RPMI7951 (cell line): ENCODE data around the gene MFSD1. TPM values are rescaled to one million over a fixed set of nuclear protein-coding genes. Genes with fewer than 3 reads are reported as not detected.
A peak's percentile ranks its signal among the peaks of the same experiment; 100 is the strongest.
"Not testable (repeated sequence)": the region's sequence is repeated elsewhere in the genome, so short reads cannot be mapped to it uniquely, and the experiment has no call there.

Experiments
- DNase-seq: peaks from one replicate; pipeline ENCODE4 v3.0.0-alpha.2; 2012; ENCODE audit warnings: low read depth
- total RNA-seq: library from RNA; depleted of rRNA; stranded (reverse); fragments of >200 nt; shearing (Covaris generic); gene quantifications from 2 replicates; pipeline ENCODE4 v1.2.3, GENCODE V29; 2014

The MFSD1 gene
- total RNA-seq, 1 experiment from 2014 or later, result 105 TPM

DNA sequence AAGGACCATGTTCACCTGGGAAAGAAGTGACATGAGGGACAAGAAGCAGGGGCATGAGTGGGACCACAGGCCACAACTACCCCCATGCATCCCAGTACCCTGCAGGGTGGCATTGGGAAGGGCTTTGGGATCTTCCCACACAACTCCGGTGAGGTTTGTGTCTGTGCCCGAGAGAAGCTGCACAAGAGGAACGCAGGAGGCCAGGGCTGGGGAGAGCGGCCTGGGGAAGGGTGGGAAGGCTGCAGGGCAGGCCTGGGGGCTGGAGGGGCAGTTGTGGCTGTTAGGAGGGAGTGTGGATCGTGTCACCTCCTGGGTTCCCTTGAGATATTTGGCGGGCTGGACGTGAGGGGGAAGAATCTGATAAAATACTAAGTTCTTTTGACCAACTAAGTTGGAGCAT is 25.3 kb upstream of the MFSD1 start:
- DNase-seq, result no peak

DNA sequence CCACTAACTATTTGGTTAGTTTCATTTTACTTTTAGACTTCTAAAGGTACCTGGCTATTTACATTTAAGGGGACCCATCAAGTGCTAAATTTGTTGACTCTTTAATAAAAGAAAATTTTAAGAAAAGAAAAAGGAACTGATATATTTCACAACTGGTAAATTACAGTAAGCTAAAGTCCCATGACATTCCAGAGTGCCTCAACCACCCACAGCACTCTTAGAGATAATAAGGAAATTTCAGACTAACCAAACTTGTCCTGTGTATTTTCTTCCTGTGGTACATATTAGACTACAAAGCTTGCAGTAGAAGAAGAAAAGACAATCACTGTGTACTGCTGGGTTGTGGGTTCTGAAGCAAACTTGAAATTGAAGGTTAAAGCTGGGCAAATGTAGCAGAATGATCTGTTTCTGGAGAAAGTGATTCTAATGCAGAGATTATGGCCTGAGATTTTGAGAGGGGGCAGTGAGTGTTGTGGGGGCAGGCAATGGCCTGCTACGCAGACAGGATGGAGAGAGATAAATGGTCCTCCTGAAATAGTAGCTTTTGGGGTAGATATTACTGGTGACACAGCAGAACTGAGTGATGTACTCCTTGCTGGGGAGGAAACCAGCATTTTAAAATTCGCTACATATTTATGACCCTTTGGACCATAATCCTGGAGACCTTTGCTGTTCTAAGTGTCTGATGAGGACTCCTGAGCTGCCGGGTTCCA is 24.5 kb upstream of the MFSD1 start:
- no peak for DNase-seq

DNA sequence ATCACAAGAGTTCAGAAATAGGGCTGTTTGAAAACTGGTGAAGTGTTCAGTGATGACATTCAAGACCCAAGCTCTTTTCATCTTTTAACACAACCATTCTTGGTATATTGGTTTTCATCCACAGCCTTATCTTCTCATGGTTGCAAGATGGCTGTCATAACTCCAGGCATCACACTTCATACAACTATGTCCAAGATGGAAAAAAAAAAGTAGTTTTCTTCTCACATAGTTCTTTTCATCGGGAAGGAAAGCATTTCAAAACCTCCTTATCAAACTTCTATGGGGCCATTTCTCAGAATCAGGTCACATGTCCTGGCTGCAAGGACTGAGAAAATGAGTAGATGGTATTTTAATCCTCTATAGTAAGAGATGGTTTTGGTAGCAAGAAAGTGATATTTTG is 21.1 kb upstream of the MFSD1 start:
- DNase-seq, result no peak

DNA sequence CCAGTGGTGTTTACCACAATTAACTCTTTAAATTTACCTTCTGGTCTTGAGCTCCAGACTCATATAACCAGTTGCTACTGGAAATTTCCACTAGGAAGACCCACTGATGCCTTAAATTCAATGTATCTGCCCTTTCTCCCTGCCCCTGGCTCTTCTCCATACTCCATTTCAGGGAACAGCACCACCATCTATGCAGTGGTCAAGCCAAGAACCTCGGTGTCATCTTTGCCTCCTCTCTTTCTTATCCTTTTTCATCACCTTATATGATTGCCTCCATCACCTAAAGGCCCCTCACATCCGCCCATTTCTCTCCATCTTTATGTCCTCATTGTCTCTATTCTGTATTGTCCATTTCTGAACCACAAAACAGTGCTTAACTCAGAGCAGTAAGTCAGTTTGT is 20.7 kb upstream of the MFSD1 start:
- no peak for DNase-seq

DNA sequence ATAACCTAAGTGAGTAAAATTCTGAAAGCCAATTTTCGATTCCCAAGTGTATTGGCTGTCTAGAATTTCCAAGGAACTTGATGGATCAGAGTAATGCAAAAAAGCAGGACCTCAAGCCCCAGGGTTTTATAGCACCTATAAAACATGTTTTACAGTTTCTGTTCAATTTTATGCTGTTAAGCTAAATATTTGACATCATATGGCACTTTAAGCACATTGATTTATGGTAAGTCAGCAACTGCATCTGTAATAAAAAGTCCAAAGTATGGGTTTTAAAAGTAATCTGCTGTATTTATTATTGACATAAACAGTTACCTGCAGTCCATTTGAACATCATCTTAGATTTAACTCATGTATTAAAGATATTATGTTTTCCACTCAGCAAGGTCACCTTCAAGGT is 20.0 kb upstream of the MFSD1 start:
- no peak for DNase-seq

DNA sequence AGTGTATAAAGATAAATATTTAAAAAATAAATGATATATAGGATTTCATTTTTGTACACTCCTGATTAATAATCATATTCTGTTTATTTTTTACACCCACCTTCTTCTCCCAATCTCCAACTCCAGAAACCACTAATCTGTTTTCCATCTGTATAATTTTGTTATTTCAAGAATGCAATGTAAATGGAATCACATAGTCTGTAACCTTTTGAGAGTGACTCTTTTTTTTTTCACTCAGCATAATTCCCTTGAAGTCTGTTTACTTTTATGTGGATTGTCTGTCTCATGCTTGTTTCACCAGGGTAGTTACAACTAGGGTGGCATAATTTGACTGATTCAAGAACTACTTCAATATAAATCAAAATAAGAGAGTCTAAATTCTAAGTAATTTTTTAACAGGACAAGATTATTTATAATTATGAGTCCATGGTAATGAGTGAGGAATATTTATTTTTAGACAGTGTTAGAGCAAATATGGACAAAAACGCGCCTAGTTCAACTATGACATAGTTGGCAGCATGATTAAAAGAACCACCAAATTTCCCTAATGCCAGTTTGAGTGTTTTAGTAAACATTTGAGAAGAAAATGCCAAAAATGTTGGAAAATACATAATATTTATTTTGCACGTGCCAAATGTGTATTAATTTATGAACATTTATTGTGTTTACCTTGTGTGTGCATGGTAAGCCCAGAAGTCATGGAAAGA is 19.4 kb upstream of the MFSD1 start:
- DNase-seq, result no peak

DNA sequence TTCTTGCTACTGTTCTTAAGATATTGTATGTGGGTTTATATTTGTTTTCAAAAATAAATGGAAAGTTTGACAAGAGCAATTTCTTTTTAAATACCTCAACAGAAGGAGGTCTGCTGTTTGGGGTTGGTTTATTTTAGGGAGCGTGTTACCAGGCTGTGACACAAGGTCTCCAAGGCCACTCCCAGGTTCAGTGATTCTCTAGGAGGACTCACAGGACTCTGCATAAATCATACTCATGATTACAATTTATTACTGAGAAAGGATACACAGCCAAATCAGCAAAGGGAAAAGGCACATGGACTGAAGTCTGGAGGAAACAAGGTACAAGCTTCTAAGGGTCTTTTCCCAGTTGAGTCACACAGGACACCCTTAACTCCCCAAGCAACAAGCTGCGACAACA is 18.8 kb upstream of the MFSD1 start:
- no peak for DNase-seq

DNA sequence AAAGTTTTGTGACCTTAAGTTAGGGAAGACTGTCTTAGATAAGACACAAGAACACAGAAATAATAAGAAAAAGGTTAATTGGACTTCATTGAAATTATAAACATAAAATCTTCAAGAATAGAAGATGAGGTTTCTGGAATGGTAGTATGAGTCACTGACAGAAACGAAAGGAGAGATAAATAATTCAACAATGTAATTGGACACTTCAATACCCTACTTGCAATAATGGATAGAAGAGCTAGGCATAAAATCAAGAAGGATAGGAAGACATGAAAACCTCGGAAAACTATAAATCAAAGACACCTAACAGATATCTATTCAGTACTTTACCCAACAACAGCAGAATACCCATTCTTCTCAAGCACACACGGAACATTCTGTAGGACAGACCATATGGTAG is 15.9 kb upstream of the MFSD1 start:
- DNase-seq, result no peak

DNA sequence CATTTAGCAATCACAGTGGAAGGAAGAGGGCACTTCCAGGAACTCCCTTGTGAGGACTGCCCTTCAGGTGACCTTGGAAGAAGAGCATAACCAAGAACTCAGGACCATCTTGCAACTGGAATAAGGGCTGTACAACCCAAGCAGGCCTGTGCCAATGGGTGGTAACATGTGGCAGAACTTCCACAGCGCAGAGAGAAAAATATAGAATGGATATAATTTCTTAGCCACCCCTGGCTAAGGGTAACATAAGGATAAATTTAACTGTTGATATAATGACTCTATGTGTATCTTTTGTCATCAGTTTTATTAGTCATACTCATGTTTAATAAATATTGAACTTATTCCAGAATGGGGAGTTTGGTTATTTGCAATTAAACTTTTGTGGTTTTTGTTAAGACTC is 13.4 kb upstream of the MFSD1 start:
- DNase-seq, result no peak

DNA sequence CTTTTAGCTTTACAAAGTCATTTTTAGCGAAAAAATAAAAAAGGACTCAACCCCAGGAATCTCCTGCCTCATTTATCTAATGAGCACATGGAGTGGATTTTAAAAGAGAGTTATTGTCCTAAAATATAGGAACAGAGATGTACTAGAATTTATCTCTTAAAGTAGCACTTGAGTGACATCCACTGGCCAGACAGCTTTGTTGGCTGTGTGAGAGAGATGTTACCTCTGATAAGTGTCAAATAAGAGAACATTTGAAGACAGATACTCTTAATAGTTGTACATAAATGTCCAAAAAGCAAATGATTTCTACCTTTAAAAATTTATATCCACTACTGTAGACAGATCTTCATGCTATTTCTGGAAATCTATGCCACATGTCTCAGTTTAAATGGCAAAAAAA is 12.3 kb upstream of the MFSD1 start:
- DNase-seq, result peak; percentile 72

DNA sequence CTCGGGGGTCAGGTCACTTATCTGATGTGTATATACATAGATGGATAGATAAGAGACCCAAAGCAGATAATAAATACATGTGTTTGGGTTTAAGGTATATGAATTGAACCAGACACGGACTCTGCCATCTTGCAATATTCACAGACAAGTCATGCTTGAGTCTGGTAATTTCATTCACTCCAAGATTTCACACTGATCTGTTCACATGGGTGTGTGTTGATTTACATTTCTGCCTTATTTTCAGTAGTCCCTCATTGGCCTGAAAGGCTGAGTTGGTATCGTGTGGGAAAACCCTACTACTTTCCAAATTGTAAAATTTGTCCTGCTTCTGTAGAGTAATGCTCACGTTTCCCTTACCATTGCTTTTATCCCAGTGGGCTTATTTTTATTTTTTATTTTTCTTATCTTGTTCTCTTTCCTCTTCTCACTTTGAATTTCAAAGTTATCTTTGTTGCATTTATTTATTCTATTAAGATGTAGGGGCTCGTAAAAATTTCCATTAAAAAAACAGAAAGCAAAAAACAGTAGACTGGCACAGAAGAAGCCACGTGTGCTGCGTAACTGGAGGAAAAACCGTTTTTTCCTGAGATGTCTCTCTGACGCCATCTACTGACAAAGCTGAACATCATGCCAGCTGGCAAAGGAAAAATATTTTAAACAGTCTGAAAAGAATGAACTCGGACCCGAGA is 10.8 kb upstream of the MFSD1 start:
- peak; percentile 75 for DNase-seq

DNA sequence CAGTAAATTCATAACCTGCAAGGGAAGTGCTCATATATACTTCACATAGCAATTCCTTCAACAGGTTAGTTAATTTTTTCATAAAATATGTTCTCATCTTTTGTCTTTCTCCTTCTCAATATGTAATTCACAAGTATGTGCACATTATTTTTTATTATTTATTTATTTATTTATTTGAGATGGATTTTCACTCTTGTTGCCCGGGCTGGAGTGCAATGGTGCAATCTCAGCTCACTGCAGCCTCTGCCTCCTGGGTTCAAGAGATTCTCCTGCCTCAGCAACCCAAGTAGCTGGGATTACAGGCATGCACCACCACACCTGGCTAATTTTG is 10.3 kb upstream of the MFSD1 start:
- not testable (repeated sequence) for DNase-seq

DNA sequence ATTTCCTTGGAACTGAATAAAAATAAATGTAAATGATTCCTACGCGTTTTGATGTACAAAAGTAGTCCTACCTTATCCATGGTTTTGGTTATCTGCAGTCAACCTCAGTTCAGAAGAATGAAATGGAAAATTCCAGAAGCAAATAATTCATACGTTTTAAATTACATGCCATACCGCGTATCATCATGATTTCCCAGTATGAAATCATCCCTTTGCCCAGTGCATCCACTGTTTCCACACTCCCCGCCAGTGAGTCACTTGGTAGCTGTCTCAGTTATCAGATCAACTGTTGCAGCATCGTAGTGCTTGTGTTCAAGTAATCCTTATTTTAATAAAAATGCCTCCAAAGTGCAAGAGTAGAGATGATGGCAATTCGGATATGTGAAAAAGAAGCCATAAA is 9.1 kb upstream of the MFSD1 start:
- peak; percentile 85 for DNase-seq

DNA sequence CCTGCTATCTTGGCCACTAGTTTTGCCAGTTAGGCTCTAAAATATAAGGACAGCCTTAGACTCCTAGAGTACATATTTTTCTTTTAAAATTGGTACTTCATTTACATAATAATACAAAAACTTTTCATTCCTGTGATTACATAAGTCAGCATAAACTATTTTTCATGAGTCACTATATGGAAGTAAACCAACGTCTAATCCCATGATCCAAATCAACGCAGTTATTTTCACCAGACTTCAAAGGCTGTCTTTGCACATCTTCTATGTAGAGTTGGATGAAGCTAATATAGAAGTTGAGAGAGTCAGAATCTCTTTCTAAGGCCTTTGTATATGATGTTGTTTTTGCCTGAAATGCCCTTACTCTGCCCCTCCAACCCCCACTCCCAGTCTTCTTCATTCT is 7.6 kb upstream of the MFSD1 start:
- DNase-seq, result no peak

DNA sequence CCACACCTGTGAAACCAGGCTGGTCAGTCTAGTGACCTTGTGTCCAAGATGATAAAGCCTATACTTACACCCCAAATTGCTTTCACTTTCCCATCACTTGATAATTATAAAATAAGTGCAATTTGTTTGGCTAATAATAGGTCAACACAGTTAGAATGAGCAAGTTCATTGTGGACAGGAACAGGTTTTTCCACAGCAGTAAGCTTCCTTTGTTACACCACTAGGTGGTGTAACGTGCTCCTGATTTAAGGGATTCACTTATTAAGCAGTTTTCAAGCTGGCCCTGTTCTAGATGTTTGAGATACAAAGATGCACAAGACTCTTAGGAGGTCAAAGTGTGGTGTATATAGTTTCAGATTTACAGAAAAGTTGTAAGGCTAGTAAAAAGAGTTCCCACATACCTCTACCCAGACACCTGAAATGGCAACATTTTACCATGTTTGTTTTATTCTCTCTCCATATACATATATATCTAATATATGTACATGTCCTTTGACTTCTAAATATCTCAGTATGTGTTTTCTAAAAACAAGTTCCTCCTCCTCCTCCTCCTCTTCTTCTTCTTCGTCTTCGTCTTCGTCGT is 6.8 kb upstream of the MFSD1 start:
- peak; percentile 64 for DNase-seq

DNA sequence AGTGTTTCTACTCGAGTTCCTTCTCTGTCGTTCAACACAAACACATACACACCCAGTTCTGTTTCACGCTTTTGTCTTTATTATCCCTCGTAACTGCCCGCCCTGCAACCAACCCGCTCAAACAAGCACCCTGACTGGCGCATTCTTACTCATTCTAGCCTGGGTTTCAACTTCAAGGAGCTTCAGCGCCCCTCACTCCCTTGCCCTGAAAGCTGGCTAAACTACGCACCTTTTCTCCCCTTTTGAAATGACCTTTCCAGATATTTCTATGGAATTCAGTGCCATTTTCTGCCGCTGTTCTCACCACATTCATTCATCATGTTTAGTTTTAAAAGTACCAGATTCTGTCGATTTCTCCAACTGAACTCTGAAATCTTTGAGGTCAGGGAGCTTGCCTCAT is 653 bp upstream of the MFSD1 start:
- DNase-seq, result peak; percentile 19

DNA sequence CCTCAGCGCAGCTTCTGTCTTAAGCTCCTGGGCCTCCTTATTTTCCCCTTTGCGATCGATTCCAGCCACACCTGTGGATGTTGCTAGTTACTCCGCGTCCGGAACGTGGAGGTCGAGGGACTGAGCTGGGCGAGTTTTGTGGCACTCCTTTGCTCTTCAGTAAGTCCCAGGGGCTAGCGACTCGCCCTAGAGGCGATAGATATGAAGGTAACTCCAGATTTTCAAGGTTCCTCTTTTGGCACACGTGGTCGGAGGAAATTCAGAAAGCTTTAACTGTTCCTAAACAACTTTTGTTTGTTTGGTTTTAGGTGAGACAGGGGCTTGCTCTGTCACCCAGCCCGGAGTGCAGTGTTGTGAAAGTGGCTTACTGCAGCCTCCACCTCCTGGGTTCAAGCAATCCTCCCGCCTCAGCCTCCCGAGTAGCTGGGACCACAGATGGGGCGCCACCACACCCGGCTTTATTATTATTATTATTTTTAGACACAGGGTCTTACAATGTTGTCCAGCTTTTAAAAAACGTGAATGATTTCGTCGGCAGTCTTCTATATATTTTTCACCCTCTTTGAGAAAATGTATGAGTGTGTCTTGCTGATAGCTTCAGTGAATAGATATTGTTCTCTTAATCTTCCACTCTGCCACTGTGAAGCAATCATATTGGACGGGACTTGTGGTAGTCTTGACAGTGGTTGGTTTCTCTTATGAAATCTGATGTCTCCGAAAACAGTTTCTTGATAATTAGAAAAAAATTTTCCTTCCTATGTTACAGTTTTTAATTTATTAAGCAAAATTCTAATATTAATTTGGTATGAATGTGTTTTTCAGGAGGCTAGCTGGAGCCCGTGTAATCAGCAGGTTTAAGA is 785 bp downstream of the MFSD1 start:
- DNase-seq, result no peak

DNA sequence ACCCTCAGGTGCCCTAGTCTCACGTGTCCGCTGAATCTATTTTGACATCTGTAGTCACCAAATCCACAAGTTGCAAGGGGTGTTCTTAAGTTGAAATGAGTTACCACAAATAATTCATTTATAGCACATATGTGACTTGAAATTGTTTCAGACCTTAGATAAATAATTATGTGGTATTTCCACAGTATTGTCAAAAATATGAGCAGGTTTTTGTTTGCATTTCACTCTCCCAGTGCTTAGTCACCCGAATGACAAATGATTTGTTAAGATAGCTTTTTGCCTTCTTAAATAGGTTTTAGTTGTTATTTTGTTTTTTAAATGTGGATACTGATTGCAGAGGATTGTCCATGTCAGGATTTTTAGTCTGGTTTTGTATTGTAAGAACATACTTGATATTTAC is 2.6 kb downstream of the MFSD1 start:
- no peak for DNase-seq

DNA sequence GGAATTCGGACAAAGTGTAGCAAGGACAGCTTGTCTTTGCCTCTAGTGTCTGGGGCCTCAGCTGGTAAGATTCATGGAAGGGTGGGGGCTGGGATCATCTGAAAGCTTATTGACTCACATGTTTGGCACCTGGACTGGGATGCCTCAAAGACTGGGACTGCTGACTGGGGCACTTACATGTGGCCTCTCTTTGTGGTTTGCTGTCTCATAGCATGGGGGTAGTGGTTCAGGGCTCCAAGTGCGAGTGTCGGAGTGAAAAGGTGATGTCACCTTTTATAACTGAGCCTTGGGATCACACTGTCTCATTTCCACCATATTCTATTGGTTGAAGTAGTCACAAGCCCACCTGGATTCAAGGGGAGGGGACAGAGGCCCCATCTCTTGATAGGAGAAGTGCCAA is 6.8 kb downstream of the MFSD1 start:
- peak; percentile 97 for DNase-seq

DNA sequence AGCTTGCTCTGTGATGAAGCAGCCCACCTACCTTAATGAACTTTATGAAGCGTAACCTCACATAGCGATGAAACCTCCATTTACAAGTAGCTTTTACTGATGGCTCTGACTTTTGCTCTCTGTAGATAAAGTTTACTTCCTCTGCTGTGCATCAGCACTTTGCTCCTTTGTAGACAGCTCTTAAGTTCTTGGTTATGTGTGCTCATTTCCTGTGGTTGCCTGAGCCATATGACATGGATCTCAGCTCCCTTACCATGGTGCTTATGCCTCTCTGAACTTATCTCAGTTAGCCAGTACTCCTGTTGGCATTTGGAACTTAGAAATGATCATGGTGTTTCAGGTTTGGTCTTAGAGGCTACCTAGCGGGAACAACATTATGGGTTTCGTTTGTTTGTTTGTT is 7.8 kb downstream of the MFSD1 start:
- peak; percentile 30 for DNase-seq

DNA sequence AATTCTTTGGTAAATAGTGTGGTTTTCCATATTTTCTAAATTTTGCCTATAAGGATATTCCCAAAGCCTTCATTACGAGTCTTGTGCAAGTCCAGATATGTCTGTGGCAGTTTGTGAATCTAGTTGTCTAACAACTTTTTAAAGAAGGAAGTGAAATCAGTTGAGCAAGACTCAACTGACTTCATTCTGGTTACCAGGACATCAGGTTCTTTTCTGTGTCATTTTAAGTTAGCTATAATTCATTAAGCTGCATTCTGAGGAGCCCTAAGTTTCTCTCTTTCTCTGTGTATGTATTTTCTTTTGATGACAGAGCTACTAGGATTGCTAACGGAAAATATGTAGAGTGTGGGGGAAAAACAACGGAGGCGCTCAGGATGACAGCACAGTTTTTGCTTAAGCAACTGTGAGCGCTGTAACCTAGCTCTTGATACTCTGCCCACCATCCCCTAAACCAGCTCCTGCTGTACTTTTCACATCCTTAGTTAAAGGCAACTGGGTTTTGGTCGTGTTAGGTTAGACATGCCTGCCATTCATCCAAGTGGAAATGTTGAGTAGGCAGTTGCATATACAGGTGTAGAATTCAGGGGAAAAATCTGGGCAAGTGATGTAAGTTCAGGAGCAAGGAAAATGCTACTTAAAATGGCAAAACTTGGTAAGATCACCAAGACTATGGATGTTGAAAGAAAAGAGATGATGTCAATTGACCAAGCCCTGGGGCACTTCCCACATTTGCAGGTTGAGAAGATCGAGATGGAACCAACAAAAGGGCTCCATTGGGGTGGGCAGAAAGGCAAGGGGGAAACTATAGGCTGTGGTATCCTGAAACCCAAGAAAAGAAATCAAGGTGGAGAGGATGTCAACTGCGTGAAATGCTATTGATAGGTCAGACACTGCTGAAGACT is 9.2 kb downstream of the MFSD1 start:
- no peak for DNase-seq
